Lower lobe of right lung (tissue), 2 donors: ENCODE measurements around the gene LSAMP. TPM values are rescaled to one million over a fixed set of nuclear protein-coding genes. Genes with fewer than 3 reads are reported as not detected.

Experiments used
- ATAC-seq, 2 donors: fragments of 200-7000 bp; cut with Tn5 transposase; one replicate each; pipeline ENCODE4 v1.9.1; 2020 to 2022; ENCODE audit warnings: mild to moderate bottlenecking in 2 of 2, moderate library complexity in 2 of 2
- DNase-seq: peaks from one replicate; pipeline ENCODE4 v3.0.0-alpha.2; 2020
- H3K27ac ChIP-seq: fragments of 200-600 bp; one replicate; pipeline ENCODE4 v1.8.0; 2022
- H3K27me3 ChIP-seq: fragments of 200-600 bp; one replicate; pipeline ENCODE4 v1.8.0; 2022; ENCODE audit warnings: low read depth
- H3K36me3 ChIP-seq: fragments of 200-600 bp; one replicate; pipeline ENCODE4 v1.8.0; 2022; ENCODE audit warnings: mild to moderate bottlenecking
- H3K4me1 ChIP-seq: fragments of 200-600 bp; one replicate; pipeline ENCODE4 v1.8.0; 2022
- H3K4me3 ChIP-seq: fragments of 200-600 bp; one replicate; pipeline ENCODE4 v1.8.0; 2022; ENCODE audit warnings: mild to moderate bottlenecking
- H3K9me3 ChIP-seq: fragments of 200-600 bp; one replicate; pipeline ENCODE4 v1.8.0; 2022
- intact Hi-C: fragments of 100-400 bp; cut with DNase I; formaldehyde crosslinking; loops from one replicate; pipeline ENCODE4 v1.11.0; 2022
- total RNA-seq: library from RNA; stranded (reverse); fragmentation: NEBNext Ultra II Directional; extraction: Animal tissue kit (Norgen Biotek cat#: 25700); gene quantifications from one replicate; pipeline ENCODE4 v1.2.1, GENCODE V29; 2021
- TF ChIP-seq, protein P1 (sequence below): fragments of 200-600 bp; IDR thresholded peaks from one replicate; pipeline ENCODE4 v1.8.0; 2022; ENCODE audit warnings: antibody characterized with exemption, mild to moderate bottlenecking
- donor health status: DM: no; HTN: yes; CAD: no; lungs with severe emphysema.

Gene LSAMP
- total RNA-seq, 1 donor from 2014 or later, result 20.1 TPM

DNA sequence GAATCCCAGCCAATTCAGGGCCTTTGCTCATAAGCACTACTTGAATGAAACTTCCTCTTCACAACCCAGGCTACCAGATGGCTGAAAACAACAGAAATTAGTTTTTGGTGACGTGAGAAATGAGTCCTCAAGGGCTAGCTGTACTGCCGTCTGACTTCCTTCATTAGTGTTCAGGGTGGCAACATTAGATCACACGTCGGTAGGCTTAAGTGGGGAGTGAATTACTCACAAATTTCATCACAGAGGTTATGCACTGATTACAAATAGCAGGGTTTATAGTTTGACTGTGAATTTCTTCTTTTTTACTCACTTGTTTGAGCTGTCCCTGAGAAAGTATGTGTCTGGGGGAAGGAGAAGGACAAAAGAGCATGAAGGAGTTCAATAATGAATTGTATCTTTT lies 424.8 kb downstream of the LSAMP start:
- TF ChIP-seq, protein P1, sequence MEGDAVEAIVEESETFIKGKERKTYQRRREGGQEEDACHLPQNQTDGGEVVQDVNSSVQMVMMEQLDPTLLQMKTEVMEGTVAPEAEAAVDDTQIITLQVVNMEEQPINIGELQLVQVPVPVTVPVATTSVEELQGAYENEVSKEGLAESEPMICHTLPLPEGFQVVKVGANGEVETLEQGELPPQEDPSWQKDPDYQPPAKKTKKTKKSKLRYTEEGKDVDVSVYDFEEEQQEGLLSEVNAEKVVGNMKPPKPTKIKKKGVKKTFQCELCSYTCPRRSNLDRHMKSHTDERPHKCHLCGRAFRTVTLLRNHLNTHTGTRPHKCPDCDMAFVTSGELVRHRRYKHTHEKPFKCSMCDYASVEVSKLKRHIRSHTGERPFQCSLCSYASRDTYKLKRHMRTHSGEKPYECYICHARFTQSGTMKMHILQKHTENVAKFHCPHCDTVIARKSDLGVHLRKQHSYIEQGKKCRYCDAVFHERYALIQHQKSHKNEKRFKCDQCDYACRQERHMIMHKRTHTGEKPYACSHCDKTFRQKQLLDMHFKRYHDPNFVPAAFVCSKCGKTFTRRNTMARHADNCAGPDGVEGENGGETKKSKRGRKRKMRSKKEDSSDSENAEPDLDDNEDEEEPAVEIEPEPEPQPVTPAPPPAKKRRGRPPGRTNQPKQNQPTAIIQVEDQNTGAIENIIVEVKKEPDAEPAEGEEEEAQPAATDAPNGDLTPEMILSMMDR, result no peak
- Histone ChIP-seq H3K27me3 (no peaks in the 10 kb centered on the region), H3K4me3 (no peak overlapping the region), H3K9me3 (no peaks in the 10 kb centered on the region), H3K4me1 (no peaks in the 10 kb centered on the region), H3K27ac (no peak overlapping the region), H3K36me3 (no peaks in the 10 kb centered on the region)
- intact Hi-C loops, result no loop called here
- ATAC-seq (peak; percentile 39 to 63), DNase-seq (no peak)

DNA sequence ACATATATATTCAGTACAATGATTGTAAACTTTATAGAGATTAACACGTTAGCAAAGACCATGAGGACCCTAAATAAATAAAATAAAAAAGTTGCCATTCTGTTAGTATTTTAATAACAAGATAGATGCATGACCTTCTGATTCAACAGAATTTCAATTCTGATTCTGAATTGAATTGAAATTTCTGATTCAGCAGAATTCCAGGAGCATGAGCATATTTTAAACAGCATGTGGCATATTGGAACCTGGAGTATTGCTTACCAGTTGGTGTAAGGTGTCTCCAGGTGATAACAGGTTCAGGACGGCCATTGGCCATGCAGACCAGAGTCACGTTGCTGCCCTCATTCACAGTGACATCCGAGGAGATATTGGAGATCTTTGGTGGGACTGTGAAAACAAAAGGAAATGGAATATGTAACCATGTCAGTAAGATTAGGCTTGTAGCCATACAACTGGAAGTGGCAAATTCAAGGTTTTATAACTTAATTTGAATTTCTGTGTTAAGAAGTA lies 426.0 kb downstream of the LSAMP start:
- no peak for ATAC-seq
- H3K27me3 ChIP-seq, result no peaks in the 10 kb centered on the region
- intact Hi-C loops, result no loop called here
- H3K4me3 ChIP-seq, result no peak overlapping the region
- no peaks in the 10 kb centered on the region for H3K9me3 ChIP-seq
- TF ChIP-seq, protein P1, result no peak
- DNase-seq, result no peak
- no peaks in the 10 kb centered on the region for H3K4me1 ChIP-seq
- H3K36me3 ChIP-seq, result no peaks in the 10 kb centered on the region
- no peak overlapping the region for H3K27ac ChIP-seq

DNA sequence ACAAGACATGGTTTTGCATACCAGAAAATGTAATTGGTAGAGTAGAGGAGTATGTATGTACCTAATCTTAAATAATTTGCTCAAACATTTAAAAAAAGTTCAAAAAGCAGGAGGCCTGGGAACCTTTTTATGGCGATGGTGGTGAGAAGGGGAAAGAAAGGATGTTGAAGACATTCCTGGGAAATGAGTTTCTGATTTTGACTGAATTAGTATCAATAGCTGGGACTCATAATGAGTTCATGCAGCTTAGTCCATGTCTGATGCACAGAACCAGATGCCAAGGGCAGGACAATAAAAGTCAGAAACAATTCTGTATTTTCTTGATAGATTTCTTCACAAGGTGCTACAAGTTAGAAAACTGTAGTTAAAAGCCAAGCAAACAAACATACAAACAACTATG lies 426.6 kb downstream of the LSAMP start:
- Histone ChIP-seq H3K9me3 (no peaks in the 10 kb centered on the region), H3K27ac (no peak overlapping the region), H3K27me3 (no peaks in the 10 kb centered on the region), H3K4me1 (no peaks in the 10 kb centered on the region), H3K4me3 (no peak overlapping the region), H3K36me3 (no peaks in the 10 kb centered on the region)
- no peak for DNase-seq
- intact Hi-C loops, result no loop called here
- TF ChIP-seq, protein P1, result no peak
- no peak for ATAC-seq

DNA sequence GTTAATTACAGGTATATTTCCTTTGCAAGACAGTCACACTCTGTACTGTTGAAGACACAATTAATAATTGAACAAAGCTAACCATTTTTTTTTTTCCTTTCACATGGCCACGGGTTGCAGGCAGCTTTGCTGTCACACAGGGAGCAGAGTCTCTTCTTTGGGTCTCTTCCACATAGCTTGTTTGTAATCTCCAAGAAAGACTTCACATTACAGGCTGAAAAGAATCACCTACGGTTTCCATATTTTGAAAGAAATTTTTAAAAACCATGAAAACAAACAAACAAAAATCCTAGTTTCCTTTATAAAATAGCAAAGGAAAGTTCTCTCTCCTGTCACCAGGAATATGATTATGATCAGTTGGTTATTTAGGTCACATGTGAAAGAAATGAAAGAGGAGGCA lies 429.4 kb downstream of the LSAMP start:
- intact Hi-C loops, result no loop called here
- H3K27ac ChIP-seq, result no peak overlapping the region
- no peaks in the 10 kb centered on the region for H3K9me3 ChIP-seq
- TF ChIP-seq, protein P1, result no peak
- H3K27me3 ChIP-seq, result no peaks in the 10 kb centered on the region
- DNase-seq (no peak), ATAC-seq (no peak)
- H3K36me3 ChIP-seq, result no peaks in the 10 kb centered on the region
- no peaks in the 10 kb centered on the region for H3K4me1 ChIP-seq
- no peak overlapping the region for H3K4me3 ChIP-seq

DNA sequence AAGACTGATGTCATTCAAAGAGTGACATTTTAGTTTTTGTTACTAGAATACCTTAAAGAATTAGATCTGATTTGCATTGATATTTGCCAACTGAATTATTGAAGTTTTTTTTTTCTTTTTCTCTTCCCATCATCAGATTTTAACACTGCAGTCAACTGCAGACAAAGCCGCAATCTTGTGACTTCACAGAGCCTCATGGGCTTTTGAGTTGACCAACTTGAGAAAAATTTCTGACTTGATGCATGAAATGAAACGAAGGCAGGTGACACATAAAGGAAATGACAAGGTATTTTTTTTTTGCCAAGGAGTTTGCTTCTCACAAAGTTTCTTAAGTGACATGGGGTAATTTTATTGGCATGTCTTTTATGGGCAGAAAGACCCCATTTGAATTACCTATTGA lies 438.3 kb downstream of the LSAMP start:
- TF ChIP-seq, protein P1, result no peak
- no peaks in the 10 kb centered on the region for H3K4me1 ChIP-seq
- no peaks in the 10 kb centered on the region for H3K27me3 ChIP-seq
- no peak for ATAC-seq
- H3K4me3 ChIP-seq, result no peak overlapping the region
- no peak overlapping the region for H3K27ac ChIP-seq
- intact Hi-C loops, result no loop called here
- no peaks in the 10 kb centered on the region for H3K9me3 ChIP-seq
- DNase-seq, result no peak
- no peaks in the 10 kb centered on the region for H3K36me3 ChIP-seq

DNA sequence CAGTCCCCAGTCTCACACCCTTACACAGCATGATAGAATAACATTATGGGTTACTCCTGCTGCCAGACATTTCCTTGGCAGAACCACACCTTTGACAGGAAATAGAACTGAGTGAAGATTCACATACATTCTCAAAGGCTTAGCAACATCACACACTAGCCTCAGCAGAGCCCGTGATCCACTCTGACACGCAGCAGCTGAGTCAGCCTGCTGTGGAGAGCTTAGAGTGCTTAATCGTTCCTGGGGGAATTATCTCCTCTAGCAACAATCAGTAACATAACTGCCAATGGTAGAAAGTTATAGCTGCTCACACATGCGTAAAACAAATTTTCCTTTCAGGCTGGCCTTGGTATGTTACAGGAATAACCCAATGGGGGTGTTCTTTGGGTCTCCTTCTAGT lies 439.9 kb downstream of the LSAMP start:
- peak in 1 of 2 donors; percentile 28 for ATAC-seq

More for the DNA sequence above, 439.9 kb downstream of the LSAMP start:
- Histone ChIP-seq H3K27ac (no peak overlapping the region), H3K9me3 (no peaks in the 10 kb centered on the region), H3K4me1 (peaks cover 5% of the 10 kb centered on the region), H3K27me3 (no peaks in the 10 kb centered on the region), H3K36me3 (no peaks in the 10 kb centered on the region), H3K4me3 (no peak overlapping the region)
- TF ChIP-seq, protein P1, result no peak
- intact Hi-C loops, result no loop called here
- no peak for DNase-seq
